ENCODE results near the gene MBNL3.
"Not testable (repeated sequence)": the region's sequence is repeated elsewhere in the genome, so short reads cannot be mapped to it uniquely, and the experiment has no call there.

DNA sequence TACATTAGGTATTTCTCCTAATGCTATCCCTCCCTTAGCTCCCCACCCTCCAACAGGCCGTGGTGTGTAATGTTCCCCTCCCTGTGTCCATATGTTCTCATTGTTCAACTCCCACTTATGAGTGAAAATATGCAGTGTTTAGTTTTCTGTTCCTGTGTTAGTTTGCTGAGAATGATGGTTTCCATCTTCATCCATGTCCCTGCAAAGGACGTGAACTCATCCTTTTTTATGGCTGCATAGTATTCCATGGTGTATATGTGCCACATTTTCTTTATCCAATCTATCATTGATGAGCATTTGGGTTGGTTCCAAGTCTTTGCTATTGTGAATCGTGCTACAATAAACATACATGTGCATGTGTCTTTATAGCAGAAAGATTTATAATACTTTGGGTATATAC is 42.9 kb downstream of the MBNL3 start:
- TF ChIP-seq, protein P1, sequence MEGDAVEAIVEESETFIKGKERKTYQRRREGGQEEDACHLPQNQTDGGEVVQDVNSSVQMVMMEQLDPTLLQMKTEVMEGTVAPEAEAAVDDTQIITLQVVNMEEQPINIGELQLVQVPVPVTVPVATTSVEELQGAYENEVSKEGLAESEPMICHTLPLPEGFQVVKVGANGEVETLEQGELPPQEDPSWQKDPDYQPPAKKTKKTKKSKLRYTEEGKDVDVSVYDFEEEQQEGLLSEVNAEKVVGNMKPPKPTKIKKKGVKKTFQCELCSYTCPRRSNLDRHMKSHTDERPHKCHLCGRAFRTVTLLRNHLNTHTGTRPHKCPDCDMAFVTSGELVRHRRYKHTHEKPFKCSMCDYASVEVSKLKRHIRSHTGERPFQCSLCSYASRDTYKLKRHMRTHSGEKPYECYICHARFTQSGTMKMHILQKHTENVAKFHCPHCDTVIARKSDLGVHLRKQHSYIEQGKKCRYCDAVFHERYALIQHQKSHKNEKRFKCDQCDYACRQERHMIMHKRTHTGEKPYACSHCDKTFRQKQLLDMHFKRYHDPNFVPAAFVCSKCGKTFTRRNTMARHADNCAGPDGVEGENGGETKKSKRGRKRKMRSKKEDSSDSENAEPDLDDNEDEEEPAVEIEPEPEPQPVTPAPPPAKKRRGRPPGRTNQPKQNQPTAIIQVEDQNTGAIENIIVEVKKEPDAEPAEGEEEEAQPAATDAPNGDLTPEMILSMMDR (IDR thresholded peaks at IDR 0.05) = not testable (repeated sequence)
- not testable (repeated sequence) for TF ChIP-seq EP300, POLR2A, POLR2AphosphoS5 (IDR thresholded peaks at IDR 0.05)
